ENCODE results near the gene MTMR12.

DNA sequence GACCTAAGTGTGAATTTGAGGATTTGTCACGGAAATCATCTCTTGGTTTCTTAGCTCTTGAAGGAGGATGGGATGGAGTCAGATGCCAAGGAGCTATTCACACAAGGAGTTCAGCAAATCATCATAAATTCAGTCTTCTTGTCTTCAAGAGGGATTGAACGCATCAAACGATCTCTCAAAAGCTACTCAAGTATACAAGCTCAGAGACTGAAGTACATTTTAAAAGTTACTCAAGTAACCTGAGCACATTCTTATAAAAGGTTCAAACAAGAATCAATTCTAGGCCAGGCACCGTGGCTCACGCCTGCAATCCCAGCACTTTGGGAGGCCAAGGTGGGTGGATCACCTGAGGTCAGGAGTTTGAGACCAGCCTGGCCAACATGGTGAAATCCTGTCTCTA is 117.5 kb downstream of the MTMR12 start:
- TF ChIP-seq SRF (IDR thresholded peaks at IDR 0.05; ENCODE audit: low read depth, low read length) (no peak), CEBPB (IDR thresholded peaks at IDR 0.05; ENCODE audit: low read depth, low read length) (no peak), TCF12 (IDR thresholded peaks at IDR 0.05; ENCODE audit: low read depth, low read length) (no peak)
- TF ChIP-seq, protein P1, sequence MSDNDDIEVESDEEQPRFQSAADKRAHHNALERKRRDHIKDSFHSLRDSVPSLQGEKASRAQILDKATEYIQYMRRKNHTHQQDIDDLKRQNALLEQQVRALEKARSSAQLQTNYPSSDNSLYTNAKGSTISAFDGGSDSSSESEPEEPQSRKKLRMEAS (IDR thresholded peaks at IDR 0.05), result no peak
- TF ChIP-seq, protein P2, sequence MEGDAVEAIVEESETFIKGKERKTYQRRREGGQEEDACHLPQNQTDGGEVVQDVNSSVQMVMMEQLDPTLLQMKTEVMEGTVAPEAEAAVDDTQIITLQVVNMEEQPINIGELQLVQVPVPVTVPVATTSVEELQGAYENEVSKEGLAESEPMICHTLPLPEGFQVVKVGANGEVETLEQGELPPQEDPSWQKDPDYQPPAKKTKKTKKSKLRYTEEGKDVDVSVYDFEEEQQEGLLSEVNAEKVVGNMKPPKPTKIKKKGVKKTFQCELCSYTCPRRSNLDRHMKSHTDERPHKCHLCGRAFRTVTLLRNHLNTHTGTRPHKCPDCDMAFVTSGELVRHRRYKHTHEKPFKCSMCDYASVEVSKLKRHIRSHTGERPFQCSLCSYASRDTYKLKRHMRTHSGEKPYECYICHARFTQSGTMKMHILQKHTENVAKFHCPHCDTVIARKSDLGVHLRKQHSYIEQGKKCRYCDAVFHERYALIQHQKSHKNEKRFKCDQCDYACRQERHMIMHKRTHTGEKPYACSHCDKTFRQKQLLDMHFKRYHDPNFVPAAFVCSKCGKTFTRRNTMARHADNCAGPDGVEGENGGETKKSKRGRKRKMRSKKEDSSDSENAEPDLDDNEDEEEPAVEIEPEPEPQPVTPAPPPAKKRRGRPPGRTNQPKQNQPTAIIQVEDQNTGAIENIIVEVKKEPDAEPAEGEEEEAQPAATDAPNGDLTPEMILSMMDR (IDR thresholded peaks at IDR 0.05; ENCODE audit: control extremely low read depth in 1 of 3, insufficient read depth in 1 of 3, low read depth in 1 of 3, low read length in 3 of 3), result no peak
- TF ChIP-seq, protein P3, sequence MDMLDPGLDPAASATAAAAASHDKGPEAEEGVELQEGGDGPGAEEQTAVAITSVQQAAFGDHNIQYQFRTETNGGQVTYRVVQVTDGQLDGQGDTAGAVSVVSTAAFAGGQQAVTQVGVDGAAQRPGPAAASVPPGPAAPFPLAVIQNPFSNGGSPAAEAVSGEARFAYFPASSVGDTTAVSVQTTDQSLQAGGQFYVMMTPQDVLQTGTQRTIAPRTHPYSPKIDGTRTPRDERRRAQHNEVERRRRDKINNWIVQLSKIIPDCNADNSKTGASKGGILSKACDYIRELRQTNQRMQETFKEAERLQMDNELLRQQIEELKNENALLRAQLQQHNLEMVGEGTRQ (IDR thresholded peaks at IDR 0.05; ENCODE audit: low read length), result no peak

Data from H1 (cell line).